PC-9 (cell line): ENCODE data around the gene LY86. TPM values are rescaled to one million over a fixed set of nuclear protein-coding genes. Genes with fewer than 3 reads are reported as not detected.

Experiments used
- BruUV-seq: library from RNA; stranded (reverse); fragments of 400-500 nt; replicated peaks from 2 replicates; lab custom pipeline; 2021; lab: Mats Ljungman, UMichigan
- CTCF ChIA-PET: fragments of 300-600 bp; sonication (Branson Sonifier 250); formaldehyde crosslinking; loops from one replicate; lab custom pipeline; 2022; ENCODE audit warnings: antibody characterized with exemption; lab: Charles Lee
- POLR2A ChIA-PET: fragments of 300-600 bp; sonication (Branson Sonifier 250); formaldehyde crosslinking; loops from one replicate; lab custom pipeline; 2022; ENCODE audit warnings: antibody characterized with exemption; ENCODE audit not compliant: unreplicated experiment; lab: Charles Lee
- DNase-seq, 2 experiments: peaks; one replicate each; pipeline versions ENCODE4 v3.0.0 to v3.0.0-alpha.2; 2015 to 2022; ENCODE audit warnings: mixed read lengths in 1 of 2
- H2AFZ ChIP-seq: fragments of 200-600 bp; sonication (generic); 2 replicates; pipeline ENCODE4 v1.8.1; 2017; ENCODE audit warnings: antibody characterized with exemption
- H3F3A ChIP-seq: fragments of 200-600 bp; sonication (generic); 2 replicates; pipeline ENCODE4 v1.8.1; 2017; ENCODE audit warnings: antibody characterized with exemption, mild to moderate bottlenecking, low read depth; ENCODE audit not compliant: insufficient read depth
- H3K27ac ChIP-seq: fragments of 200-600 bp; sonication (generic); 2 replicates; pipeline ENCODE4 v1.6.1; 2016; ENCODE audit warnings: mixed run types
- H3K27me3 ChIP-seq: fragments of 200-600 bp; sonication (generic); 2 replicates; pipeline ENCODE4 v1.6.1; 2016; ENCODE audit warnings: low read depth, mixed run types; ENCODE audit not compliant: insufficient read depth
- H3K36me3 ChIP-seq: fragments of 200-600 bp; sonication (generic); 2 replicates; pipeline ENCODE4 v1.6.1; 2016; ENCODE audit warnings: low read depth, mixed run types
- H3K4me1 ChIP-seq: fragments of 200-600 bp; sonication (generic); replicated peaks from 2 replicates; pipeline ENCODE4 v1.6.1; 2016; ENCODE audit warnings: mixed run types; ENCODE audit not compliant: insufficient read depth
- H3K4me2 ChIP-seq: fragments of 200-600 bp; sonication (generic); 2 replicates; pipeline ENCODE4 v1.6.1; 2017; ENCODE audit warnings: mixed run types
- H3K4me3 ChIP-seq: fragments of 200-600 bp; sonication (generic); 2 replicates; pipeline ENCODE4 v1.6.1; 2016; ENCODE audit warnings: mixed run types
- H3K79me2 ChIP-seq: fragments of 200-600 bp; sonication (generic); 2 replicates; pipeline ENCODE4 v1.6.1; 2017; ENCODE audit warnings: low read depth, mixed run types
- H3K9me2 ChIP-seq: fragments of 200-600 bp; sonication (generic); 2 replicates; pipeline ENCODE4 v1.8.1; 2017; ENCODE audit warnings: mild to moderate bottlenecking; ENCODE audit not compliant: insufficient read depth
- H3K9me3 ChIP-seq: fragments of 200-600 bp; sonication (generic); 2 replicates; pipeline ENCODE4 v1.8.1; 2016; ENCODE audit warnings: low read depth; ENCODE audit not compliant: insufficient read depth
- H4K20me1 ChIP-seq: fragments of 200-600 bp; sonication (generic); 2 replicates; pipeline ENCODE4 v1.8.1; 2017; ENCODE audit not compliant: insufficient read depth
- CTCF ChIP-seq: fragments of 200-600 bp; sonication (generic); conservative IDR thresholded peaks from 2 replicates; pipeline ENCODE4 v1.6.1; 2017; ENCODE audit warnings: mixed run types, antibody characterized with exemption, mild to moderate bottlenecking, moderate library complexity
- EZH2 ChIP-seq: fragments of 200-600 bp; sonication (generic); IDR thresholded peaks from 2 replicates; pipeline ENCODE4 v1.8.0; 2017; ENCODE audit warnings: antibody characterized with exemption, low read depth
- intact Hi-C: fragments of 100-400 bp; cut with micrococcal nuclease; formaldehyde crosslinking; loops from one replicate; pipeline ENCODE4 v1.10.0; 2022; ENCODE audit not compliant: unreplicated experiment
- total RNA-seq: library from RNA; stranded (reverse); gene quantifications from 2 replicates; pipeline ENCODE4 v1.2.3, GENCODE V29; 2021

Gene LY86
- total RNA-seq, 1 experiment from 2014 or later, result not detected

- TF ChIP-seq EZH2, result no peak
- no peak for TF ChIP-seq CTCF
- Histone ChIP-seq H3K27me3 (no peaks in the 10 kb centered on the region; the same call in 1 of the 2 replicates), H4K20me1 (no peaks in the 10 kb centered on the region), H3K9me2 (no peaks in the 10 kb centered on the region), H3K9me3 (no peaks in the 10 kb centered on the region), H3K36me3 (no peaks in the 10 kb centered on the region), H3K4me1 (no peaks in the 10 kb centered on the region), H3K79me2 (no peaks in the 10 kb centered on the region), H3F3A (no peaks in the 10 kb centered on the region), H2AFZ (no peak overlapping the region), H3K4me2 (no peak overlapping the region), H3K4me3 (no peak overlapping the region), H3K27ac (no peak overlapping the region)
- POLR2A ChIA-PET, result no interaction called here
- no TSS peak for BruUV-seq
- intact Hi-C loops, result no loop called here
- CTCF ChIA-PET, result no interaction called here
- no peak for DNase-seq
Observed at GRCh38 chr6:6584310-6585002, 4.1 kb upstream of the LY86 start.

- Histone ChIP-seq H4K20me1 (no peaks in the 10 kb centered on the region), H3K4me3 (no peak overlapping the region), H3K4me1 (no peaks in the 10 kb centered on the region), H3K9me2 (no peaks in the 10 kb centered on the region), H3K27me3 (no peaks in the 10 kb centered on the region; the same call in 1 of the 2 replicates), H3K4me2 (no peak overlapping the region), H3F3A (no peaks in the 10 kb centered on the region), H2AFZ (no peak overlapping the region), H3K9me3 (no peaks in the 10 kb centered on the region), H3K27ac (no peak overlapping the region), H3K79me2 (no peaks in the 10 kb centered on the region), H3K36me3 (no peaks in the 10 kb centered on the region)
- no peak for TF ChIP-seq CTCF
- no peak for TF ChIP-seq EZH2
- no TSS peak for BruUV-seq
- intact Hi-C loops, result no loop called here
- CTCF ChIA-PET, result no interaction called here
- DNase-seq, result no peak
- POLR2A ChIA-PET, result no interaction called here
Observed at GRCh38 chr6:6585003-6585311, 3.6 kb upstream of the LY86 start.

GRCh38 chr6:6586167-6586566 lies 2.4 kb upstream of the LY86 start:
- H3K4me2 ChIP-seq, result no peak overlapping the region
- no peaks in the 10 kb centered on the region for H3K79me2 ChIP-seq
- BruUV-seq, result no TSS peak
- H3K4me3 ChIP-seq, result no peak overlapping the region
- no peak for DNase-seq
- CTCF ChIA-PET, result no interaction called here
- no peaks in the 10 kb centered on the region for H3F3A ChIP-seq
- intact Hi-C loops, result no loop called here
- no peaks in the 10 kb centered on the region for H3K36me3 ChIP-seq
- H3K9me3 ChIP-seq, result no peaks in the 10 kb centered on the region
- no peaks in the 10 kb centered on the region for H3K4me1 ChIP-seq
- no peaks in the 10 kb centered on the region for H4K20me1 ChIP-seq
- TF ChIP-seq EZH2 (no peak), CTCF (no peak)
- POLR2A ChIA-PET, result no interaction called here
- H2AFZ ChIP-seq, result no peak overlapping the region
- H3K27me3 ChIP-seq, result no peaks in the 10 kb centered on the region; the same call in 1 of the 2 replicates
- no peak overlapping the region for H3K27ac ChIP-seq
- H3K9me2 ChIP-seq, result no peaks in the 10 kb centered on the region
